DOHH2 (cell line): ENCODE data around the gene SLC43A2.

Experiments used
- CTCF ChIP-seq: fragments of 200-600 bp; sonication (generic); IDR thresholded peaks from one replicate; pipeline ENCODE4 v1.5.1; 2014; ENCODE audit warnings: antibody characterized with exemption, mild to moderate bottlenecking, low read depth, low read length; ENCODE audit not compliant: poor library complexity, severe bottlenecking
- EZH2phosphoT487 ChIP-seq: fragments of 200-600 bp; sonication (generic); IDR thresholded peaks from 2 replicates; pipeline ENCODE4 v1.6.1; 2017; ENCODE audit warnings: borderline replicate concordance, mild to moderate bottlenecking, antibody characterized with exemption, low read length, moderate library complexity, mixed read lengths

DNA sequence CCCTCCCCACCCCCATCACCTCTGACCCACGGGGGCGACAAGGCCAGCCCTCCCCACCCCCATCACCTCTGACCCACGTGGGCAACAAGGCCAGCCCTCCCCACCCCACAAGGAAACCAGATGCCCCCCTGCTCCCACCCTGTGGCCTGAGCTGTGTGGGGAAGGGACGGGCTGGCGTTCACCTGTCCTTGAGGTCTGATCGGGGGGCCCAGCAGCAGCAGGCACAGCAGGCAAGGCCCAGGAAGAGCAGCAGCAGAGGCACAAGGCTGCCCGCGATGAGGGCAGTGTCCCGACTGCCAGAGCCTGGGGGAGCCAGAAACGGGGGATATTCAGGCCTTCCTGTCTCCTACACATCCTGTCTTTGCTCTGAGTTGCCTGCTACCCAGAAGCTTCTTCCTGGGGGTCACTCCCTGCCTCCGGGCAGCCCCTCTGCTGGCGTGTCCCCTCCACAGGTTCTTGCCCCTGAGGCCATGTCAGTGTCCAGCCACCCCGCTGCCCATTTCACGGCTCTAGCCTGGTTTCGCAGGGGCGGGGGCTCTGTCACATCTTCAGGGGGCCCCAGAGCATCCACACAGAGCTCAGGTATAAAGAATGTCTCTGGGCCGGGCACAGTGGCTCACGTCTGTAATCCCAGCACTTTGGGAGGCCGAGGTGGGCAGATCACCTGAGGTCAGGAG lies 10.1 kb upstream of the SLC43A2 start:
- TF ChIP-seq CTCF (no peak), EZH2phosphoT487 (no peak)
